CD4-positive, CD25-positive, alpha-beta regulatory T cell (primary cell): ENCODE measurements around the gene SLITRK6. TPM values are rescaled to one million over a fixed set of nuclear protein-coding genes. Genes with fewer than 3 reads are reported as not detected.
"Not testable (repeated sequence)": the region's sequence is repeated elsewhere in the genome, so short reads cannot be mapped to it uniquely, and the experiment has no call there.

Source experiments
- ATAC-seq, 2 donors: fragments of 150-1000 bp; cut with Tn5 transposase; one replicate each; pipeline ENCODE4 v1.10.0; 2021; ENCODE audit warnings: low read depth in 2 of 2, moderate number of reproducible peaks in 2 of 2, moderate library complexity in 1 of 2
- DNase-seq, 3 donors: peaks; one replicate each; pipeline versions ENCODE4 v3.0.0 to v3.0.0-alpha.2; 2012 to 2022; ENCODE audit warnings: mixed read lengths in 1 of 3
- H3K27ac ChIP-seq: one replicate; pipeline ENCODE4 v1.7.0; 2013; ENCODE audit warnings: mild to moderate bottlenecking, low read length; ENCODE audit not compliant: insufficient read depth, poor library complexity, severe bottlenecking
- H3K27me3 ChIP-seq: one replicate; pipeline ENCODE4 v1.7.0; 2013; ENCODE audit warnings: low read length; ENCODE audit not compliant: control insufficient read depth, insufficient read depth
- H3K36me3 ChIP-seq: one replicate; pipeline ENCODE4 v1.7.0; 2013; ENCODE audit warnings: mild to moderate bottlenecking, low read length, moderate library complexity; ENCODE audit not compliant: control insufficient read depth, insufficient read depth
- H3K4me1 ChIP-seq: 2 replicates; pipeline ENCODE4 v1.7.0; 2013; ENCODE audit warnings: mild to moderate bottlenecking, low read length; ENCODE audit not compliant: insufficient read depth, control insufficient read depth, poor library complexity, severe bottlenecking
- H3K4me3 ChIP-seq: one replicate; pipeline ENCODE4 v1.7.0; 2013; ENCODE audit warnings: low read depth, mild to moderate bottlenecking, low read length, moderate library complexity
- H3K9me3 ChIP-seq, 2 experiments: 1 replicate in 1 of 2; 2 replicates in 1 of 2; pipeline ENCODE4 v1.7.0; 2013; ENCODE audit warnings: low read length in 2 of 2, mild to moderate bottlenecking in 1 of 2, moderate library complexity in 1 of 2; ENCODE audit not compliant: control insufficient read depth in 2 of 2
- H3K27ac Mint-ChIP-seq, 3 donors: one replicate each; pipeline ENCODE4 v1.8.0; 2020 to 2022; ENCODE audit warnings: mild to moderate bottlenecking in 3 of 3, mixed read lengths in 3 of 3, moderate library complexity in 2 of 3
- H3K27me3 Mint-ChIP-seq: one replicate; pipeline ENCODE4 v1.8.0; 2022; ENCODE audit warnings: mild to moderate bottlenecking, mixed read lengths
- H3K36me3 Mint-ChIP-seq: one replicate; pipeline ENCODE4 v1.8.0; 2020; ENCODE audit warnings: mixed read lengths
- H3K4me1 Mint-ChIP-seq, 4 donors: one replicate each; pipeline ENCODE4 v1.8.0; 2020 to 2022; ENCODE audit warnings: mixed read lengths in 4 of 4, mild to moderate bottlenecking in 1 of 4
- H3K4me3 Mint-ChIP-seq, 4 donors: one replicate each; pipeline ENCODE4 v1.8.0; 2020 to 2022; ENCODE audit warnings: mild to moderate bottlenecking in 4 of 4, mixed read lengths in 4 of 4, moderate library complexity in 3 of 4
- H3K9me3 Mint-ChIP-seq, 7 donors: one replicate each; pipeline ENCODE4 v1.8.0; 2020 to 2022; ENCODE audit warnings: mixed read lengths in 7 of 7, mild to moderate bottlenecking in 3 of 7, moderate library complexity in 2 of 7
- polyA plus RNA-seq, 4 donors: library from polyadenylated mRNA; unstranded; fragments of 300-500 nt; fragmentation: Illumina TruSeq; gene quantifications; one replicate each; pipeline ENCODE4 v1.2.3, GENCODE V29; 2021
- total RNA-seq: library from RNA; stranded (reverse); gene quantifications from one replicate; pipeline ENCODE4 v1.2.3, GENCODE V29; 2022

The SLITRK6 gene
- total and polyA plus RNA-seq, 5 donors from 2014 or later: not detected

DNA sequence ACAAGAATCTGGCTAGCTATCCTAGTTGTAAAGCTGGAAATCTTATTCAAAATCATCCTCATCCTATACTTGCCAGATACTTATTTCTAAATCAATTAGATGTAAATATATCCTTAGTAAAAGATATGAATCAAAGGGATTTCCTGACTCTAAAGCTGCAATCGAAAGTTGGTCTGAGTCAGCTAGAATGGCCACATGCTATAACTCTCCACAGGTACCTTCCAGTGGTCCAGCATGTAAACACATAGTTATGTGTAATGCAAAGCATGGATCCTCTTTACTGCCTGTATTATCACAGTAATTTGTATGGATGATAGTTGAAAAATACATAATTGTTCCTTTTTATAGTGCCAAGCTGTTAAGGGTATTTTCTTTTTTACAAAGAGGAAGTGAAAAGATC, 27.4 kb downstream of the SLITRK6 start:
- H3K9me3 ChIP-seq: no peaks in the 10 kb centered on the region
- Mint-ChIP-seq H3K4me1 (no peaks in the 10 kb centered on the region), H3K4me3 (no peak overlapping the region), H3K36me3 (no peaks in the 10 kb centered on the region), H3K27ac (no peak overlapping the region), H3K27me3 (no peaks in the 10 kb centered on the region), H3K9me3 (peaks cover 0 to 17% (median 4%) of the 10 kb centered on the region in 7 donors)
- no peak overlapping the region for H3K4me3 ChIP-seq
- no peaks in the 10 kb centered on the region for H3K4me1 ChIP-seq
- H3K27me3 ChIP-seq: no peaks in the 10 kb centered on the region
- no peak for DNase-seq
- H3K36me3 ChIP-seq: no peaks in the 10 kb centered on the region
- ATAC-seq: no peak
- H3K27ac ChIP-seq: no peak overlapping the region

GRCh38 chr13:85768946-85769345, 30.3 kb downstream of the SLITRK6 start:
- H3K27me3 ChIP-seq: no peaks in the 10 kb centered on the region
- no peak for DNase-seq
- no peak for ATAC-seq
- H3K4me1 ChIP-seq: no peaks in the 10 kb centered on the region
- H3K9me3 ChIP-seq: no peaks in the 10 kb centered on the region
- Mint-ChIP-seq H3K9me3 (peaks cover 0 to 12% (median 4%) of the 10 kb centered on the region in 7 donors), H3K4me3 (no peak overlapping the region), H3K27me3 (no peaks in the 10 kb centered on the region), H3K27ac (no peak overlapping the region), H3K36me3 (no peaks in the 10 kb centered on the region), H3K4me1 (no peaks in the 10 kb centered on the region)
- H3K27ac ChIP-seq: no peak overlapping the region
- H3K36me3 ChIP-seq: no peaks in the 10 kb centered on the region
- no peak overlapping the region for H3K4me3 ChIP-seq

GRCh38 chr13:85755123-85755522, 44.1 kb downstream of the SLITRK6 start:
- no peak for DNase-seq
- Histone ChIP-seq H3K36me3 (no peaks in the 10 kb centered on the region), H3K27me3 (no peaks in the 10 kb centered on the region), H3K27ac (no peak overlapping the region), H3K4me1 (no peaks in the 10 kb centered on the region), H3K4me3 (no peak overlapping the region), H3K9me3 (no peaks in the 10 kb centered on the region)
- Mint-ChIP-seq H3K4me3 (no peak overlapping the region), H3K9me3 (peaks cover 0 to 8% (median 3%) of the 10 kb centered on the region in 7 donors), H3K27me3 (no peaks in the 10 kb centered on the region), H3K4me1 (no peaks in the 10 kb centered on the region), H3K27ac (no peak overlapping the region), H3K36me3 (no peaks in the 10 kb centered on the region)
- no peak for ATAC-seq

- not testable (repeated sequence) for DNase-seq, H3K27me3 Mint-ChIP-seq, H3K27ac ChIP-seq, ATAC-seq, H3K27me3 ChIP-seq, H3K36me3 Mint-ChIP-seq, H3K4me1 ChIP-seq, H3K27ac Mint-ChIP-seq, H3K4me3 Mint-ChIP-seq, H3K4me1 Mint-ChIP-seq, H3K4me3 ChIP-seq, H3K9me3 ChIP-seq, H3K36me3 ChIP-seq
- H3K9me3 Mint-ChIP-seq: peaks cover 3 to 19% (median 7%) of the 10 kb centered on the region in 7 donors
Observed at GRCh38 chr13:85743201-85743770, 55.9 kb downstream of the SLITRK6 start.
